Tibial nerve (tissue), 4 donors: Measurements from ENCODE around the gene CWC22.

Source experiments
- CTCF ChIP-seq, 5 experiments: fragments of 200-600 bp in 3 of 5; fragments of 450-650 bp in 2 of 5; sonication (generic) in 3 of 5; IDR thresholded peaks; one replicate each; pipeline ENCODE4 v1.5.1; 2016 to 2019; ENCODE audit warnings: antibody characterized with exemption in 5 of 5, mild to moderate bottlenecking in 3 of 5, moderate library complexity in 2 of 5
- EP300 ChIP-seq, 2 donors: sonication (generic); formaldehyde crosslinking; IDR thresholded peaks; one replicate each; pipeline ENCODE4 v1.6.1; 2017; ENCODE audit warnings: antibody characterized with exemption in 2 of 2, mild to moderate bottlenecking in 1 of 2
- POLR2A ChIP-seq, 2 donors: fragments of 450-650 bp; IDR thresholded peaks; one replicate each; pipeline ENCODE4 v1.6.1; 2017; ENCODE audit warnings: antibody characterized with exemption in 2 of 2, mild to moderate bottlenecking in 2 of 2, moderate library complexity in 2 of 2

- TF ChIP-seq CTCF (IDR thresholded peaks at IDR 0.05), result no peak
- TF ChIP-seq POLR2A (IDR thresholded peaks at IDR 0.05), result no peak
- no peak for TF ChIP-seq EP300 (IDR thresholded peaks at IDR 0.05)
Measured at GRCh38 chr2:179938026-179938425, 69.1 kb downstream of the CWC22 start.
